Activated CD4-positive, CD25-positive, alpha-beta regulatory T cell (primary cell): ENCODE results near the gene GTF3A.
A peak's percentile ranks its signal among the peaks of the same experiment; 100 is the strongest.
"Not testable (repeated sequence)": the region's sequence is repeated elsewhere in the genome, so short reads cannot be mapped to it uniquely, and the experiment has no call there.

Experiments
- DNase-seq, 4 experiments: peaks; one replicate each; lab custom pipeline; 2025; lab: John Stamatoyannopoulos, UW

The GTF3A gene

GRCh38 chr13:27424246-27425157 is at the start of gene GTF3A:
Gene GTF3A, plus strand, starts transcription at chr13:27424619.
- peak; percentile 65 to 84 (median 72) for DNase-seq

DNA sequence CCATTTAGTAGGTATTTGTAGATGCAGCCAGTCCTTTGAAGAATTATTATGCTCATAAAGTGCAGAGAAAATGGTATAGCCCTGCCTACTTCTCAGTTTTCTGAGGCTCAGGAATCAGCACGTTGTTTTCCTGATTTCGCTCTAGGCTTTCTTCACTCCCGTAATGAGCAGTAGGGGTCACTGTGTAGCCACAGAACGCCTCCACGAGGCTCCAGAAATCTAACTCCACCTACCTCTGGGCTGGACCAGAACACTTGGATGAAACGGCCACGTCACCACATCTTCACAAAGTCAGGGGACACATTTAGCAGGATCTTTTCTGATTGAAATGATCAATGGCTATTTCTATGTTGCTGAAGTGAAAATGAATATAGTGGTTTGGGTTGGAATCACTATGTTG is 49.8 kb upstream of the GTF3A start:
- peak in 3 of 4 experiments; percentile 4 to 14 (median 9) for DNase-seq

DNA sequence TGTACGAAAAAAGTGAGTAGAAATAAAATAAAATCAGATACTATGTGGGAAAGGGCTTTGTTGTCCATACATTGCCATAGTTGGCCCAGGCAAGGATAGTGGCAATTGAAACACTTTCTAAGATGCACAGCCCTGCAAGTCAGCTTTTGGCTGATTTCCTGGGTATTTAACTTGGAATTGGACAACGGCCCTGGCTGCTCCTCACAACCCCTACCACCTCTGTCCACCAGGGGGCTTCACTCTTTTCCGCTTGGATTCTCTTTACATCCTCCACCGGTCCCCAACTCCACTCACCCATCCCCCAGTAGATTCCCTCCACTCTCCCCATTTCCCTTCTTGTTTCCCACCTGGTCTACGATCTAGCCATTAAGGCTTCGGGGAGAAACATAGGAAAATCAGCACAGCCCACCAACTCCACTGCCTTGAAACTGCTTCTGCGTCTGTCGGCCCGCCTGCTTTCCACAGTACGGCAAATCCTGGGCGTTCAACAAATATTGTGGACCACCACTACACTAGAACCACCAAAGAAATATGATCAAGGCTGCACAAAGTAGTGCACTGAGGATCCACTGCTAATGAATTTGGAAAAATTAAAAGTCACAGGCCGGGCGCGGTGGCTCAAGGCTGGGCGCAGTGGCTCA is 48.6 kb upstream of the GTF3A start:
- DNase-seq, result peak; percentile 6 to 45 (median 11)

- DNase-seq, result no peak
These were observed 45.3 kb upstream of the GTF3A start for GRCh38 chr13:27379126-27379525.

- peak in 3 of 4 experiments; percentile 4 to 13 (median 6) for DNase-seq
These were observed 44.5 kb upstream of the GTF3A start for GRCh38 chr13:27379694-27380641.

DNA sequence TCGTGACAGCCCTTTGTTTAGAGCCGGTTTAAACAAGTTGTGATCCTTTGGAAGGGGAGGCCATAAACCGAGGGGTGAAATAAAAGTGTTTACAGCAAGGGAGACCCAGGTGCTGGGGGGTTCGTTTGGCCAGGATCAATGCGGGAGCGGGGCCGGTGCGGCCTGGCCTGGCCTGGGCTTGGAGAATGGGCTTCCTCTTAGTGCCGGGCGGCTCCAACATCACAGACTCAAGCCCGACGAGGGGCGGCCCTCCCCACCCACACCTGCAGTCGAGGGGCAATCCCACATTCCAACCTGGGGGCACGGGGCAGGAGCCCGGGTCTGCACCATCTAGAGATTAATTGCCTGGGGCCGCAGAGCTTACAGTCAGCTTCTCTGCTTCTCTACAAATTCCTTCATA is 42.8 kb upstream of the GTF3A start:
- DNase-seq, result no peak

DNA sequence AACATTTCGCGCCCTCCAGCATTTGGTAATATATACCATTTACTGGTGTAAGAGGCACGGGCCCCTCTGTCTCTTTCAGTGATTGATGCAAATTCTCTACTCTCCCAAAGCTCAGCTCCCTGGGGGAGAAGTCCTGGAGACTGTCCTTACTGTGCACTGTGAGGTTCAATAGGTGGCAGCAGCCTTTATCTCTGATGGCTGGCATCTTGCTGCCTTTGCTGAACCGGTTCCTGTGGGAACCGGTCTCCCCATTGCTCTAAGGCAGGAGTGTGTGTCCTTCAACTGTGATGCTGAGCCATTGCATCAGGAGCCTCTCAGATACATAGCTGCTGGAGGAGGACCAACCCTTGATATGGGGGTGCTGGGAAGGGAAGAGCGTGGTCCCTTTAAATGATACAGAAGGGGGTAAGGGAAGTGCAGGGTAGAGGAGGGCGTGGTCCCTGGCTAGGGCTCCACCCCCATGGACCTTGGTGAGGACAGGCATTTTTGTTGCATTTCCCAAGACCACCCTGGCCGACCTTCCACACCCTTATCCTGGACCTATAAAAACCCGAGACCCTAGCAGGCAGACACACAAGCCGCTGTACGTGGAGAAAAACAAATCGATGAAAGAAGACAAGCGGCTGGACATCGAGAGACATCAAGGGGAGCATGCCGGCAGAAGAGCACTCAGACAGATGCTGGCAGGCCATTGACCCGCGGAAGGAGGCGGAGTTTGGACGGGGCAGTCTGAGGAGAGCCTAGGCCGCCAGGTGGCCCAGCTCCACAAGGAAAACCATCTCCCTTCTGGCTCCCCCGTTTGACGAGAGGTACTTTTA is 41.1 kb upstream of the GTF3A start:
- no peak for DNase-seq

GRCh38 chr13:27384285-27384684 is 40.1 kb upstream of the GTF3A start:
- no peak for DNase-seq

DNA sequence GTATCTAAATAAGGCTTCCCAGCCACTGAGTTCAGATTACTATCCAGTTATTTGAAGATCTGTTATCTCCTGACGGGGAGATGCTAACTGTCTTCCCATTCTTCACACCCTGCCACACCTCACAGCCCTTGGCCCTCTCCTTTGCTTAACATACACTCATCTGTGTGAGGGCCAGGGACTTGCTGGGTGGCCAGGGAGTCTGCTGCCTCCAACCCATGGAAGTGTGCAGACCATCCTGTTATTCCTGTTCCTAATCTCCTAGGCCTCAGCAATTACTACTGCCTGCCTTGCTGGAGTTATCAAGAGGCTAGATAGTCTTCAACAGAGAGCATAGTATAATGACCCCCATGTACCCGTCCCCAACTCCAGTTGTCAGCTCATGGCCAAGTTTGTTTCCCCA is 36.2 kb upstream of the GTF3A start:
- DNase-seq, result no peak

DNA sequence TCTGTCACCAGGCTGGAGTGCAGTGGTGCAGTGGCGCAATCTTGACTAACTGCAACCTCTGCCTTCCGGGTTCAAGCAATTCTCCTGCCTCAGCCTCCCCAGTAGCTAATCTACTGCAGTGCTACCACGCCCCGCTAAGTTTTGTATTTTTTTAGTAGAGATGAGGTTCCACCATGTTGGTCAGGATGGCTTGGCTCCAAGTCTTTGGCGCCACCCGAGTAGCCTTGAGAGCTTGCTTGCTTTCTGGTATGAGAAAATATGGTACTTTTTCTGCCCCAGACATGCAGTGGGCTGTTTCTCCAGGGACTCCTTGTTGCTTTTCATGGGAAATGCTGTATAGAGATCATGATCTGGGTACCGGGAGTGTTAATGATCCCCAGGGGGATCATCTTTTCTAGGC is 34.5 kb upstream of the GTF3A start:
- DNase-seq, result no peak

DNA sequence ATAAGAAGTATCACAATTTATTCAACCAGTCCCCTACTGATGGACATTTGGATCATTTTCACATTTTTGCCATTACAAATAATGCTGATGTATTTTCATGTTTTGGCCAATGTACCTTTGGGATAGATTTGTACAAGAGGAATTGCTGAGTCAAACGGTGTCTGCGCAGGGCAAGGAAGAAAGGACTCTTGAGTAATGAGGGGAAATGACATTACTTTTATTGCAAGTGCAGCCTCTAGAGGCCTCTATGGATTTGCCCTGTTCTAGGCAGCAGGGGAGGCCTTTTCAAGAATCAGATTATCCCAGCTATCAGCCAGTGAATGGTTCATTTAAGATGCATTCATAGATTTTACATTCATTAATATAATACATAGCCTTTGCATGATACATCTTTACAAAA is 32.9 kb upstream of the GTF3A start:
- no peak for DNase-seq

DNA sequence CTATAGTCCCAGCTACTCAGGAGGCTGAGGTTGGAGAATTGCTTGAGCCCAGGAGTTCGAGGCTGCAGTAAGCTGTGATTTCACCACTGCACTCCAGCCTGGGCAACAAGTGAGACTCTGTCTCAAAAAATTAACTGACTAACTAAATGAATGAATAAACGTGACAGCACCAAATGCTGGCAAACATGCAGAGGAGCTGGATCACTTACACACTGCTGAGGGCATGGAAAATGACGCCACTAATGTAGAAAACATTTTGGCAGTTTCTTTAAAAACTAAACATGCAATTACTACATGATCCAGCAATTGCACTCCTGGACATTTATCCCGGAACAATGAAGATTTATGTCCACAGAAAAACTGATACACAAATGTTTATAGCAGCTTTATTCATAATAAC is 31.3 kb upstream of the GTF3A start:
- no peak for DNase-seq

- no peak for DNase-seq
These were observed 29.4 kb upstream of the GTF3A start for GRCh38 chr13:27395007-27395510.

- no peak for DNase-seq
These were observed 28.1 kb upstream of the GTF3A start for GRCh38 chr13:27396252-27396846.

DNA sequence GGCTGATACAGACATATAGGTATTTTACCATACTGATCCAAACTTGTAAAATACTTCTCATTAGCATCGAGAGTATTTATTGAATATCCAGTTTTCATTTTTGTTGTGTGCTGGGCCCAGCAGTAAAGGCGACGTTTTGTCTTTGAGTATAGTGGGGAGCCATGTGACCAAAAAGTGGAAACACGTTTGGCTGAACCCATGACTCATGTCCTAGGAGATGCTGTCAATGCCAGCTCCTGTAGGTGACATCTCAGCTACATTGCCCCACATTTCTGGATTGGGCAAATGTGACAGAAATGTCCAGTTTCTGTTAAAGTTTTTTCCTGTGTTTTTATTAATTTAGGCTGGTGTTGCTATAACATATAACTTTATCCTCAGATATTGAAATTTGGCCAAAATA is 26.1 kb upstream of the GTF3A start:
- DNase-seq, result no peak

DNA sequence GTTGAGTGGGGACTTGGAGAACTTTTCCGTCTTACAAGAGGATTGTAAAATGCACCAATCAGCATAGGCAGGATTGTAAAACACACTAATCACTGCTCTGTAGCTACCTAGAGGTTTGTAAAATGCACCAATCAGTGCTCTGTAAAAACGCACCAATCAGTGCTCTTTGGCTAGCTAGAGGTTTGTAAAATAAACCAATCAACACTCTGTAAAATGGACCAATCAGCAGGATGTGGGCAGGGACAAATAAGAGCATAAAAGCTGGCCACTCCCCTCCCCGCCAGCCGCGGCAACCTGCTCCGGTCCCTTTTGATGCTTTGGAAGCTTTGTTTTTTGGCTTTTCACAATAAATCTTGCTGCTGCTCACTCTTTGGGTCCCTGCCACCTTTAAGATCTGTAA is 24.0 kb upstream of the GTF3A start:
- not testable (repeated sequence) for DNase-seq

DNA sequence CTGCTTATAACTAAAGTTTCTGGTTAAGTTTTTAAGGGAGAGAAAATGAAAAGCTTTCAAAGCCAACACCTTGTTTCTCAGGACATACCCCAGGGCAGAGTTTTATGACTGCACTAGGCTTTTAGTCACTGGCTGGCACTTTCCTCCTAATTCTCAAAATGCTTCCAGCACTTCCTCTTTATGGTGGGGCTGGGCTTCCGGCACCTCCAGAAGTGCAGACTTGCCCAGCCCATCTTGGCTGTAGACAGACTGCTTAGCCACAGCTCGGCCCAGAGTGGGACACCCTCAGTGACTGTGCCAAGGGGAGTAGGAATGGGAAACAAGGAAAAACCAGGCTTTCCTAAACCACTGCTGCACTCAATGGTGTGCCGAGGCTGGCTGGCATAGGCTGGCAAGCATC is 23.2 kb upstream of the GTF3A start:
- DNase-seq, result no peak

DNA sequence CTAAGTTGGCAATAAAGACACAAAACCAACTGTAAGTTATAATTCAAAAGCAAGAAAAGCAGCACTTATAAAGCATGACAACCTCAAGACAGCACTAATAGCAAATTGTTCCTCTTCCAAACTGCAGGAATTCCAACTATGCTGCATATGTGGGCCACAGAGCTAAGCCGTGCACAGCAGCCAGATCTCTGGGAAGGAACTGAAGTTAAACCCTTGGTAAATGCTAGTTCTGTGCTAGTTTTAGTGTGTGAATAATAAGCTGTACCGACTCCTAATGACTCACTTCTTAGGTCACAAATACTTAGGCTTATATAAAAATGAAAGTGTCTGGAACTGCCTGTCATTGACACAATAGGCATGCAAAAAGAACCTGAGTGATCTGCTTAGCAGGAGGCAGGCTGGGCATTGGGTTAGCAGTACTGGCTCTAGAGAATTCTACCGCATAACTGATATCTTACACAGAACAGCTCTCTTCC is 21.2 kb upstream of the GTF3A start:
- no peak for DNase-seq

DNA sequence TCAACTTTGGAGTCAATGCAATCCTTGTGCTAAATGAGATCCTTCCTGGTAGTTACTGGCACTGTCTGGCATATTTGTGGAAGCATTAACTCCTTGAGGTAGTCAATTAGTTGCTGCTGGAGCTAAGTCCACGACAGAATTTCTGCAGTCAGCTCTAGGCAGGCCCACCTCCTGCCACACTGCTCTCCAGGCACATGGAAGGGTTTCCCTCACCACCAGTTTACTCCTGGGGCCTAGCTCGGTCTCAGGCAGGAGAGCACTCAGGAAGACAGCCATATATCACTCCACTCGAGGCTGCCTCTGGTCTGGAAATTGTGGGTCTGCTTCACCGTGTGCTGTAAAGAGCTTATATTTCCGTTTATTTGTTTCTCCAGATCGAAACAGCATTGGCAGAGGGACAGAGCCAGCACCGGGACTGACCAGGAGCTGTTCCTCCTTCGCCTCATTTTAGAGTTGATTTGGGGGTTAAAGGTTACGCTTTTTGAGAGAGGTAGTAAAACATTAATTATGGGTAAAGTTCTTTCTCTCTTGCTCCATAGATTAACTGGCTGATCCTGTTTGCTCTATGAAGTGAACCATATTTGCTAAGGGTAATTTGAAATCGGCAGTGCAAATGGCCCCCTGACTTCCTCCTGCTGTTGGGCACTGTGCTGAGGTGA is 20.6 kb upstream of the GTF3A start:
- DNase-seq, result no peak

DNA sequence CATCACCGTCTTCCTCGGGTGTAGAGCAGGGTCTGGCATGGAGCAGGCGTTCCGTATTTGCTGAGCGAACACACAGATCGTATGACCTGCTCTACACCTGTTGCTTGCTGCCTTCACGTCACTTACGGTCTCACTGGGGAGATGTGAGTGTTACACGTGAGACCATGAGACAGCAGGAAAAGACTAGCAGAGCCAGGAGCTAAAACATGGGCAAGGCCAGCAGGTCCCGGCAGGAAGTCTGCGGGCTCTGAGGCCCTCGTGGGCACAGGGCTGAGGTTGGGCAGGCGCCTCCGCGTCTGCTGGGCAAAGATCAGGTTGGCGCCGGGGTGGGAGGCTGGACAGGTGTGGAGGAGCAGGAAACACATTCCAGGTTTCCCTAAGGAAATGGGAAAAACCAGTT is 19.7 kb upstream of the GTF3A start:
- DNase-seq, result no peak
